ENCODE data around the gene MATR3.
"Not testable (repeated sequence)": the region's sequence is repeated elsewhere in the genome, so short reads cannot be mapped to it uniquely, and the experiment has no call there.

- not testable (repeated sequence) for TF ChIP-seq EZH2 (IDR thresholded peaks at IDR 0.05; ENCODE audit: low read length); CTCF (optimal IDR thresholded peaks at IDR 0.05 in 1 of 3, IDR thresholded peaks at IDR 0.05 in 1 of 3, conservative IDR thresholded peaks at IDR 0.05 in 1 of 3; ENCODE audit: extremely low read depth in 1 of 3, insufficient read depth in 2 of 3, low read length in 3 of 3)
These were observed 62.4 kb downstream of the MATR3 start for GRCh38 chr5:139355900-139356299.
